Nephron (organoid): ENCODE results near the gene DGKZ.

Experiments used
- H3K27ac Mint-ChIP-seq, 3 experiments: 2 replicates each; pipeline ENCODE4 v1.8.0; 2020; ENCODE audit warnings: mixed read lengths in 3 of 3, mild to moderate bottlenecking in 2 of 3, moderate library complexity in 1 of 3
- H3K27me3 Mint-ChIP-seq: 2 replicates; pipeline ENCODE4 v1.8.0; 2021; ENCODE audit warnings: low read depth, mild to moderate bottlenecking, moderate library complexity, mixed read lengths
- H3K36me3 Mint-ChIP-seq: 2 replicates; pipeline ENCODE4 v1.8.0; 2020; ENCODE audit warnings: low read depth, mixed read lengths
- H3K4me1 Mint-ChIP-seq: 2 replicates; pipeline ENCODE4 v1.8.0; 2020; ENCODE audit warnings: mixed read lengths
- H3K4me3 Mint-ChIP-seq, 3 experiments: 2 replicates each; pipeline ENCODE4 v1.8.0; 2020; ENCODE audit warnings: mild to moderate bottlenecking in 3 of 3, mixed read lengths in 3 of 3, moderate library complexity in 2 of 3
- H3K9me3 Mint-ChIP-seq: 2 replicates; pipeline ENCODE4 v1.8.0; 2020; ENCODE audit warnings: mixed read lengths
- TF ChIP-seq, protein P1 (sequence below), 3 experiments: fragments of 200-600 bp; sonication (generic); IDR thresholded peaks; one replicate each; pipeline ENCODE4 v1.5.0; 2021; ENCODE audit warnings: antibody characterized with exemption in 3 of 3; ENCODE audit not compliant: unreplicated experiment in 3 of 3

DGKZ gene

DNA sequence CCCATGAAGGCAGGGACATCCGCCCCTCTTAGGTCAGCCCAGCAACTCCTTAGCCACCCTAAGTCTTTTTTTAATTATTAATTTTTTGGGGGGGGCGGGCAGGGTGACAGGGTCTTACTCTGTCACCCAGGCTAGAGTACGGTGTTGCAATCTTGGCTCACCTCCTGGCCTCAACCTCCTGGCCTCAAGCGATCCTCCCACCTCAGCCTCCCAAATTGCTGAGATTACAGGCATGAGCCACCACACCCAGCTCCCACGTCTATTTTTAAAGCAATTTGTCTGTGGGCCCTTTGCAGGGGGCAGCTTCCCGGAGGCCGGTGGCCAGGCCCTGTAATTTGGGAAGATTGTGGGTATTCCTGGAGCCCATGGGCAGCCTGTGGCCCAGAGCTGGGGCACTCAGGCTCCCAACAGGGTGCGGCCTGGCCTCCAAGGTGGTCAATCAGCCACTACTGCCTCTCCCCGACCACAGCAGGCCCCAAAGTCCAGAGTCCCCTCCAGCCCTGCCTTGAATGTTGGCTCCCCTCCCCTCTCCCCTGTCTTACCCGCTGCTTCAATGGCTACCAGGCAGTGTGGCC is 42.6 kb upstream of the DGKZ start:
- Mint-ChIP-seq H3K9me3 (no peaks in the 10 kb centered on the region), H3K4me1 (peaks cover 11% of the 10 kb centered on the region)
- TF ChIP-seq, protein P1, sequence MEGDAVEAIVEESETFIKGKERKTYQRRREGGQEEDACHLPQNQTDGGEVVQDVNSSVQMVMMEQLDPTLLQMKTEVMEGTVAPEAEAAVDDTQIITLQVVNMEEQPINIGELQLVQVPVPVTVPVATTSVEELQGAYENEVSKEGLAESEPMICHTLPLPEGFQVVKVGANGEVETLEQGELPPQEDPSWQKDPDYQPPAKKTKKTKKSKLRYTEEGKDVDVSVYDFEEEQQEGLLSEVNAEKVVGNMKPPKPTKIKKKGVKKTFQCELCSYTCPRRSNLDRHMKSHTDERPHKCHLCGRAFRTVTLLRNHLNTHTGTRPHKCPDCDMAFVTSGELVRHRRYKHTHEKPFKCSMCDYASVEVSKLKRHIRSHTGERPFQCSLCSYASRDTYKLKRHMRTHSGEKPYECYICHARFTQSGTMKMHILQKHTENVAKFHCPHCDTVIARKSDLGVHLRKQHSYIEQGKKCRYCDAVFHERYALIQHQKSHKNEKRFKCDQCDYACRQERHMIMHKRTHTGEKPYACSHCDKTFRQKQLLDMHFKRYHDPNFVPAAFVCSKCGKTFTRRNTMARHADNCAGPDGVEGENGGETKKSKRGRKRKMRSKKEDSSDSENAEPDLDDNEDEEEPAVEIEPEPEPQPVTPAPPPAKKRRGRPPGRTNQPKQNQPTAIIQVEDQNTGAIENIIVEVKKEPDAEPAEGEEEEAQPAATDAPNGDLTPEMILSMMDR (IDR thresholded peaks at IDR 0.05; ENCODE audit: unreplicated experiment in 3 of 3), result no peak

DNA sequence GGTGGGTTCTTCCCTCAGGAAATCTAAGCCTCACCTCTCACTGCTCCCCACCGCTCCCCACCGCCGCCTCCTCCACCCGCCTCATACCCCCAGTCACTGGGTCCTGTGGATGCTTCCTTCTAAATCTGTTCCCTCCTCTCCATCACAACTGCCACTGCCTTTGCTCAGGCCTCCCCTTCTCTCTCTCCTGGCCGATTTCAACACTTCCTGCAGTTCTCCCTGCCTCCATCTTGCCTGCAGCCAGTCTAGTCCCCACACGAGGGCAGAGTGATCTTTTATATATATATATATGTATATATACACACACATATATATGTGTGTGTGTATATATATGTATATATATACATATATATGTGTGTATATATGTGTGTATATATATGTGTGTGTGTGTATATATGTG is 42.0 kb upstream of the DGKZ start:
- H3K4me3 Mint-ChIP-seq, result no peak overlapping the region
- H3K36me3 Mint-ChIP-seq, result no peaks in the 10 kb centered on the region
- TF ChIP-seq, protein P1 (IDR thresholded peaks at IDR 0.05; ENCODE audit: unreplicated experiment in 3 of 3), result peak in 1 of 3 experiments; percentile 13
- H3K27me3 Mint-ChIP-seq, result no peaks in the 10 kb centered on the region
- no peaks in the 10 kb centered on the region for H3K9me3 Mint-ChIP-seq
- H3K4me1 Mint-ChIP-seq, result peaks cover 10% of the 10 kb centered on the region
- H3K27ac Mint-ChIP-seq, result peak overlapping the region; percentile 13 to 35 (median 35)

More for the DNA sequence above, 42.6 kb upstream of the DGKZ start:
- Mint-ChIP-seq H3K36me3 (peaks cover 1% of the 10 kb centered on the region), H3K27ac (peak overlapping the region in 1 of 3 experiments; percentile 35), H3K4me3 (no peak overlapping the region), H3K27me3 (no peaks in the 10 kb centered on the region)

DNA sequence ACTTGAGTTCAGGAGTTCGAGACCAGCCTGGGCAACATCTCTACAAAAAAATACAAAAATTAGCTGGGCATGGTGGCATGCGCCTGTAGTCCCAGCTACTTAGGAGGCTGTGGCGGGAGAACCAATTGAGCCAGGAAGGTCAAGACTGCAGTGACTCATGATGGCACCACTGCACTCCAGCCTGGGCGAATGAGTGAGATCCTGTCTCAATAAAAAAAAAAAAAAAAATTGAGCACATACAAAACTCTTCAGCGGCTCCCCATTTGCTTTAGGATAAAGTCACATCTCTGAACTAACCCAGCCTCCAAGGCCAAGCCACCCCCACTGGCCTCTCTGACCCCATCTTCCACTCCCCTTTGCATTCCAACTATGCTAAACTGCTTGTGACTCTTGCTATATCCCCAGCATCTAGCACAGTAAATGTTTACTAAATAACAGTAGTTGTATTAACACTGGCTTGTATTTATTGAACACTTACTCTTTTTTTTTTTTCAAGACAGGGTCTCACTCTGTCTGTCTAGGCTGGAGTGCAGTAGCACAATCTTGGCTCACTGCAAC is 40.9 kb upstream of the DGKZ start:
- peak overlapping the region in 1 of 3 experiments; percentile 34 for H3K27ac Mint-ChIP-seq
- H3K27me3 Mint-ChIP-seq, result no peaks in the 10 kb centered on the region
- H3K4me1 Mint-ChIP-seq, result peaks cover 10% of the 10 kb centered on the region
- no peaks in the 10 kb centered on the region for H3K36me3 Mint-ChIP-seq
- H3K9me3 Mint-ChIP-seq, result no peaks in the 10 kb centered on the region
- H3K4me3 Mint-ChIP-seq, result no peak overlapping the region
- TF ChIP-seq, protein P1 (IDR thresholded peaks at IDR 0.05; ENCODE audit: unreplicated experiment in 3 of 3), result no peak

DNA sequence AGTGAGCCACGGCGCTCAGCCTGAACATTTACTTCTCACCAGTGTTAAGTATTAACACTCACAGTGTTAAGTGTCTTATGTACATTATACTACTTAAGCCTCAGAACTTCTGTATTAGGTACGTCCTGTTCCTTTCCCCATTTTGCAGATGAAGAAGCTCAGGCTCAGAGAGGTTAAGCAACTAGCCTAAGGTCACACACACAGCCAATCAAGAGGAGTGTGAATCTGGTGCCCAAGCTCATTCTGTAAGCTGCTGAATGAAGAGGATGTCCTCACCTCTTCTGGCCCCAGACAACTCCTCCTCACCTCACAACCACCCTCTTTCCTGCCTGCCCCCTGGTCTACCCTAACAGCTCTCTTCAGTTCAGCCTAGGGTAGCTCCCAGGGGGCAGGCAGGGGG is 39.9 kb upstream of the DGKZ start:
- TF ChIP-seq, protein P1 (IDR thresholded peaks at IDR 0.05; ENCODE audit: unreplicated experiment in 3 of 3), result no peak
- H3K9me3 Mint-ChIP-seq, result no peaks in the 10 kb centered on the region
- H3K27me3 Mint-ChIP-seq, result no peaks in the 10 kb centered on the region
- H3K4me3 Mint-ChIP-seq, result no peak overlapping the region
- peaks cover 10% of the 10 kb centered on the region for H3K4me1 Mint-ChIP-seq
- H3K27ac Mint-ChIP-seq, result no peak overlapping the region
- H3K36me3 Mint-ChIP-seq, result no peaks in the 10 kb centered on the region

DNA sequence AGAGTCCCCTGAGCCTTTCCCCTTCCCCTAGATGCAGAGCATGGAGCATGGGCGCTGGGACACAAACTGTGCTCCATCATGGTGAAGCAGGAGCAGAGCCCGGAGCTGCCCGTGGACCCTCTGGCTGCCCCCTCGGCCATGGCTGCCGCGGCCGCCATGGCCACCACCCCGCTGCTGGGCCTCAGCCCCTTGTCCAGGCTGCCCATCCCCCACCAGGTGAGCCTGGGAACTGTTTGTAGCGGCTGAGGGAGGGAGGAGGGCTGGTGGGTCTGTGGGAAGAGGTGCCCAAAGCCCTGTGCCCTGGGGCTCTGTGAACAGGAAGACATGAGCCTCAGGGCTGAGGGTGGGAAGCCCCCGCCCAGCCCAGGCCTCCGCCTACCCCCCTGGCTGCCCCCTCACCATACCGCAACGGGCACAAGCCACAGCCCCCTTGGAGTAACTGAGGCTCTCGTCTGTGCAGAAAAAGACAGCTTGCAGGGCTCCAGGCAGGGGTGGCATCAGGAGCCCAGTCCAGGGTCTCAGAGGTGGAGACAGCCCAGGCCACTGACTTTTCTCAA is 39.4 kb upstream of the DGKZ start:
- Mint-ChIP-seq H3K27me3 (no peaks in the 10 kb centered on the region), H3K9me3 (no peaks in the 10 kb centered on the region), H3K4me1 (peaks cover 10% of the 10 kb centered on the region), H3K4me3 (no peak overlapping the region), H3K27ac (peak overlapping the region in 1 of 3 experiments; percentile 72), H3K36me3 (no peaks in the 10 kb centered on the region)
- TF ChIP-seq, protein P1 (IDR thresholded peaks at IDR 0.05; ENCODE audit: unreplicated experiment in 3 of 3), result no peak
